ENCODE measurements around the gene ZNF213. TPM values are rescaled to one million over a fixed set of nuclear protein-coding genes. Genes with fewer than 3 reads are reported as not detected.
A peak's percentile ranks its signal among the peaks of the same experiment; 100 is the strongest.

Gene ZNF213
- total and polyA plus RNA-seq, 2 experiments from 2014 or later = 2.9 to 10.4 TPM

DNA sequence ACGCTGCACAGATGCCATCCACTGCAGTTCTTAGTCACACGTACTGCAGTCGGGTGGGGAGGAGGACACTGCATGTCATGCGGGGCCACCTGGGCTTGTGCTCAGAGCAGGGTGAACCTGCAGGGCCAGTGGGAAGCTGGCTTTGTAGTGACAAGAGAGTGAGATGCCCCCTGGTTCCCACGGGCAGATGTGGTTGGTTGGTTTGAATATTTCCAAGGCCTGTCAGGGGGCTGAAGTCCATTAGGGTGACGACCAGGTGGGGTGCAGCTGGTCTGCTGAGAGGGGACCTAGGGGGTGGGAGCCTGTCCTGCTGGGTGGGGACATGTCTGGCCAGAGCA, 14.3 kb downstream of the ZNF213 start (continued):
- TF ChIP-seq, protein P1, sequence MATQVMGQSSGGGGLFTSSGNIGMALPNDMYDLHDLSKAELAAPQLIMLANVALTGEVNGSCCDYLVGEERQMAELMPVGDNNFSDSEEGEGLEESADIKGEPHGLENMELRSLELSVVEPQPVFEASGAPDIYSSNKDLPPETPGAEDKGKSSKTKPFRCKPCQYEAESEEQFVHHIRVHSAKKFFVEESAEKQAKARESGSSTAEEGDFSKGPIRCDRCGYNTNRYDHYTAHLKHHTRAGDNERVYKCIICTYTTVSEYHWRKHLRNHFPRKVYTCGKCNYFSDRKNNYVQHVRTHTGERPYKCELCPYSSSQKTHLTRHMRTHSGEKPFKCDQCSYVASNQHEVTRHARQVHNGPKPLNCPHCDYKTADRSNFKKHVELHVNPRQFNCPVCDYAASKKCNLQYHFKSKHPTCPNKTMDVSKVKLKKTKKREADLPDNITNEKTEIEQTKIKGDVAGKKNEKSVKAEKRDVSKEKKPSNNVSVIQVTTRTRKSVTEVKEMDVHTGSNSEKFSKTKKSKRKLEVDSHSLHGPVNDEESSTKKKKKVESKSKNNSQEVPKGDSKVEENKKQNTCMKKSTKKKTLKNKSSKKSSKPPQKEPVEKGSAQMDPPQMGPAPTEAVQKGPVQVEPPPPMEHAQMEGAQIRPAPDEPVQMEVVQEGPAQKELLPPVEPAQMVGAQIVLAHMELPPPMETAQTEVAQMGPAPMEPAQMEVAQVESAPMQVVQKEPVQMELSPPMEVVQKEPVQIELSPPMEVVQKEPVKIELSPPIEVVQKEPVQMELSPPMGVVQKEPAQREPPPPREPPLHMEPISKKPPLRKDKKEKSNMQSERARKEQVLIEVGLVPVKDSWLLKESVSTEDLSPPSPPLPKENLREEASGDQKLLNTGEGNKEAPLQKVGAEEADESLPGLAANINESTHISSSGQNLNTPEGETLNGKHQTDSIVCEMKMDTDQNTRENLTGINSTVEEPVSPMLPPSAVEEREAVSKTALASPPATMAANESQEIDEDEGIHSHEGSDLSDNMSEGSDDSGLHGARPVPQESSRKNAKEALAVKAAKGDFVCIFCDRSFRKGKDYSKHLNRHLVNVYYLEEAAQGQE (IDR thresholded peaks at IDR 0.05; ENCODE audit: unreplicated experiment) = no peak
- TF ChIP-seq STAT1 (IDR thresholded peaks at IDR 0.05; ENCODE audit: unreplicated experiment) = no peak

DNA sequence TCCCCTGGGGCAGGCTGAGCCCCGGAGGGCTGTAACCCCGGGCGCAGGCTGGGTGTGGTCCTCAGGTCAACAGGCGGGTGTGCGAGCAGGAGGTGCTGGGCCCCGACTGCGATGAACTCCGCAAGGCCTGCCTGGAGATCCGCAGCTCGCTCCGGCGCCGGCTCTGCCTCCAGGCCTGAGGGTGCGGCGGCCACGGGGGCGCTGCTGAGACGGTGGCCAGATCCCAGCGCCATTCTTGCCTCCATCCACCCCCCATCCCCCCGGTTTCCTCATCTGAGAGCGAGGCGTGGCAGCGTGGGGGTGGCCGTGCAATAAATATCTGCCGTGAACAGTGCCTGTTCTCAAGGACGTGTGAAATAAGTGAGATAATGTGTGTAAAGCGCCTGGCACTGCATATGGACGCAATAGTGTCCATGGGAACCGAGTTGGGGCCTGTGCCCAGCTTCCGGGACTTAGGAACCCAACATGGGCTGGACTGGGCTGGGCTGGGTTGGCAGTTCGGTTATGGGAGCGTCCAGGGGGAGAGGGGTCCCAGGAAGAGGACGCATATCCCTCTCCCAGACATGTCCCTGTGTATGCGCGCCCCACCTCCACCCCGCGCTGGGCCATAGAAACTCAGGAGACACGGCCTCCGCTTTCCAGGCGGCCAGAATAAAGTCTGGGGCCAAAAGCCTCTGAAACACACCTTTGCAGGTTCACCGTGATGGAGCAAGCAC, 15.0 kb downstream of the ZNF213 start:
- Mint-ChIP-seq H3K27me3 (ENCODE audit: insufficient read depth, low read depth, poor library complexity) (peaks cover 34% of the 10 kb centered on the region), H3K9me3 (peaks cover 10% of the 10 kb centered on the region), H3K27ac (0 out of 2 replicates have a peak overlapping the region, but pooled peaks have one; percentile 57), H3K36me3 (ENCODE audit: low read depth) (peaks cover 5% of the 10 kb centered on the region; the same call in 2 of the 3 replicates), H3K4me1 (peaks cover 10% of the 10 kb centered on the region), H3K4me3 (peak overlapping the region; percentile 88)
- peaks cover 27% of the 10 kb centered on the region for H3F3A ChIP-seq (replicated peaks; ENCODE audit: low read depth)
- no peaks in the 10 kb centered on the region for H3K36me3 ChIP-seq (ENCODE audit: insufficient read depth)
- H4K20me1 ChIP-seq (replicated peaks; ENCODE audit: insufficient read depth) = no peaks in the 10 kb centered on the region
- H2AFZ ChIP-seq = peak overlapping the region; percentile 97
- peaks cover 16% of the 10 kb centered on the region for H3K27me3 ChIP-seq (ENCODE audit: insufficient read depth)
- no peaks in the 10 kb centered on the region for H3K9me2 ChIP-seq (ENCODE audit: insufficient read depth)
- TF ChIP-seq CTCF (conservative IDR thresholded peaks at IDR 0.05; ENCODE audit: low read depth in 2 of 2) = peak; percentile 56 to 72
- 0 out of 2 replicates have a peak, but pooled peaks have one; percentile 21 for TF ChIP-seq CREB1 (CRISPR knock-in tag; IDR thresholded peaks at IDR 0.05; ENCODE audit: low read depth)
- no peak for TF ChIP-seq NANOG (IDR thresholded peaks at IDR 0.05; ENCODE audit: borderline replicate concordance)
- H3K27ac ChIP-seq (ENCODE audit: low read depth) = peak overlapping the region; percentile 55; the same call in 1 of the 2 replicates
- peak overlapping the region; percentile 96 for H3K4me3 ChIP-seq
- peak; percentile 89 for DNase-seq (ENCODE audit: low spot score)
- H3K4me2 ChIP-seq = peak overlapping the region; percentile 99
- H3K79me2 ChIP-seq (replicated peaks; ENCODE audit: insufficient read depth) = no peaks in the 10 kb centered on the region
- H3K4me1 ChIP-seq (ENCODE audit: insufficient read depth) = peaks cover 5% of the 10 kb centered on the region; the same call in 1 of the 2 replicates
- ATAC-seq = peak; percentile 58
